Mucosa of rectum (tissue), 2 donors: ENCODE results near the gene AP5Z1.

ENCODE experiments used
- H3K27ac ChIP-seq, 2 donors: one replicate each; pipeline ENCODE4 v1.7.0; 2013; ENCODE audit warnings: inconsistent platforms in 2 of 2, low read depth in 2 of 2, low read length in 2 of 2
- H3K27me3 ChIP-seq, 2 donors: one replicate each; pipeline ENCODE4 v1.7.0; 2013; ENCODE audit warnings: low read length in 2 of 2; ENCODE audit not compliant: control insufficient read depth in 2 of 2, insufficient read depth in 2 of 2
- H3K36me3 ChIP-seq, 2 donors: one replicate each; pipeline ENCODE4 v1.7.0; 2013; ENCODE audit warnings: low read length in 2 of 2; ENCODE audit not compliant: control insufficient read depth in 2 of 2, insufficient read depth in 2 of 2
- H3K4me1 ChIP-seq, 2 donors: one replicate each; pipeline ENCODE4 v1.7.0; 2013; ENCODE audit warnings: low read length in 2 of 2, mild to moderate bottlenecking in 1 of 2; ENCODE audit not compliant: control insufficient read depth in 2 of 2, insufficient read depth in 2 of 2
- H3K4me3 ChIP-seq, 2 donors: one replicate each; pipeline ENCODE4 v1.7.0; 2013; ENCODE audit warnings: low read length in 2 of 2
- H3K9ac ChIP-seq, 2 donors: one replicate each; pipeline ENCODE4 v1.7.0; 2013; ENCODE audit warnings: low read length in 2 of 2, low read depth in 1 of 2, mild to moderate bottlenecking in 1 of 2
- H3K9me3 ChIP-seq, 2 donors: one replicate each; pipeline ENCODE4 v1.7.0; 2013; ENCODE audit warnings: low read length in 2 of 2; ENCODE audit not compliant: control insufficient read depth in 2 of 2
- donor health status: healthy.
- donor health status: Normal muscosa, but diverticular disease.

Gene AP5Z1

DNA sequence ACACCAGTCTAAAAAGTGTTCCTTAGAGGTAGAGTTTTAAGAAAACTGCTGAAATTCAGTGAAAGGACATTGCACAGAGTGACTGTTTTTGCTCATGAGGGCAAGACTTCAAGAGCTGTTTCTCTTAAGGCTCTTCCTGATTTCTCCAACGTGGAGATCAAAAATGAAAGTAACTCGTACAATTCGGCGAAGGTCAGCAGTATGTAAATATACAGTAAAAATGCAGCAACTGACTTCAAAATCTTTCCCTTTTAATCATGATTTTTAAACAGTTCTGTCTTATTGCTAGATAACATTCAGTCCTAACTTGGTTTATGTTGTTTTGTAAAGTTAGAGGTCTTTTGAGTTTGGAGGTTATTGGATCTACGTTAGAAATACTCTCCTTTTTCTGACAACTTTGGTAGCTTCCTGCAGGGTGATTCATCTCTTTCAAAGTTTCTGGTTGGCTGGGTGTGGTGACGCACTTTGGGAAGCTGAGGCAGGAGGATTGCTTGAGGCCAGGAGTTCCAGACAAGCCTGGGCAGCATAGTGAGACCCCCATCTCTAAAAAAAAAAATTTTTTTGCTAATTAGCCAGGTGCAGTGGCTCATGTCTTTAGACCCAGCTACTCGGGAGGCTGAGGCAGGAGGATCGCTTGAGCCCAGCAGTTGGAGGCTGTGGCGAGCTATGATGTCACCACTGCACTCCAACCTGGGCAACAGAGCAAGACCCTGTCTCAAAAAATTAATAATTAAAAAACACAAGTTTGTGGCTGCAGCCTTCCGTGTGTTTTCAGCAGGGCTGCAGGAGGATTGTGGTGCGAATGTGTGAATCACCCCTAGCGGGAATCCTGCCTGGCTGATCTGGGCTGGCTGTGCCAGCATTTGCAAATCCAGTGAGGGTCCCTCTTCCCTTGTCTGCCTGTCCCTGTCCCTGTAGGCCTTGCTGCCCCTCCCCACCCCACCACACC, 29.2 kb upstream of the AP5Z1 start:
- peak overlapping the region; percentile 61 to 65 for H3K4me3 ChIP-seq
- peak overlapping the region; percentile 96 to 98 for H3K27ac ChIP-seq
- peak overlapping the region; percentile 17 to 76 for H3K9ac ChIP-seq
- H3K36me3 ChIP-seq, result peaks cover 0 to 12% of the 10 kb centered on the region in 2 donors
- no peaks in the 10 kb centered on the region for H3K27me3 ChIP-seq
- H3K9me3 ChIP-seq, result no peaks in the 10 kb centered on the region
- peaks cover 41 to 52% of the 10 kb centered on the region in 2 donors for H3K4me1 ChIP-seq

DNA sequence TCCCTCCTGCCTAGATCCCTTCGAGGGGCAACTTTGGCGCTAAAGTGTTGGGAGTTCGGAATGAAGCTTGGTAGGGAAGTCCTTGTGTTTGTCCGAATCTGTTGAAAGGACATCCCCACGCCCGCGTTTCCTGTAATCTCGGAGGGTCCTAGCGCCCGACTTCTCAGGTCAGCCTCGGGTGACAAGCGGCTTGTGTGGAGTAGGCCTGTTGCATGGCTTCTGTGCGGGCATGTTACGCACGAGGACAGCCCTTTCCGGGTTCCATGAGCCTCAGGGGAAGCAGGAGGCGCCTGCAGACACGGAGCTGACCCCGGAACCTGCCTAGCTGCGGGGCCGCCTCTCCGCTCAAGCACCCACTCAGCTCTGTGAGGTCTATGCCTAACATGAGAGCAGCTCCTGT, 28.4 kb upstream of the AP5Z1 start:
- no peak overlapping the region for H3K4me3 ChIP-seq
- H3K27me3 ChIP-seq, result no peaks in the 10 kb centered on the region
- no peaks in the 10 kb centered on the region for H3K9me3 ChIP-seq
- peaks cover 39 to 47% of the 10 kb centered on the region in 2 donors for H3K4me1 ChIP-seq
- peaks cover 0 to 12% of the 10 kb centered on the region in 2 donors for H3K36me3 ChIP-seq
- peak overlapping the region; percentile 96 to 98 for H3K27ac ChIP-seq
- peak overlapping the region; percentile 5 to 76 for H3K9ac ChIP-seq

DNA sequence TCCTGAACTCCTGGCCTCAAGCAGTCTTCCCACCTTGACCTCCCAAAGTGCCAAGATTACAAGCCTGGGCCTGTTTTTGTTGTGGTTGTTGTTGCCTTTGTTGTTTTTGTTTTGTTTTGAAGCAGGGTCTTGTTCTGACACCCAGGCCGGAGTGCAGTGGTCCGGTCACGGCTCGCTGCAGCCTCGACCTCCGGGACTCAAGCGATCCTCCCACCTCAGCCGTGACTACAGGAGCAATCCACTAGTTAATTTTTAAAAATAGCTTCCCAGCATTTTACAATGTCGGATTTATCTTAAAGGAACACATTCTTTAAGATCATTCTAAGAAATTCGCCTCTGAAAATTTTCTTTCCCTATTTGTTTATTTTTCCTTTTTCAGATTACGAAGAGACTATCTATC, 27.7 kb upstream of the AP5Z1 start:
- Histone ChIP-seq H3K4me1 (peaks cover 32 to 43% of the 10 kb centered on the region in 2 donors), H3K27me3 (no peaks in the 10 kb centered on the region), H3K36me3 (peaks cover 0 to 9% of the 10 kb centered on the region in 2 donors), H3K27ac (peak overlapping the region in 1 of 2 donors; percentile 61), H3K4me3 (no peak overlapping the region), H3K9ac (peak overlapping the region in 1 of 2 donors; percentile 26), H3K9me3 (no peaks in the 10 kb centered on the region)

DNA sequence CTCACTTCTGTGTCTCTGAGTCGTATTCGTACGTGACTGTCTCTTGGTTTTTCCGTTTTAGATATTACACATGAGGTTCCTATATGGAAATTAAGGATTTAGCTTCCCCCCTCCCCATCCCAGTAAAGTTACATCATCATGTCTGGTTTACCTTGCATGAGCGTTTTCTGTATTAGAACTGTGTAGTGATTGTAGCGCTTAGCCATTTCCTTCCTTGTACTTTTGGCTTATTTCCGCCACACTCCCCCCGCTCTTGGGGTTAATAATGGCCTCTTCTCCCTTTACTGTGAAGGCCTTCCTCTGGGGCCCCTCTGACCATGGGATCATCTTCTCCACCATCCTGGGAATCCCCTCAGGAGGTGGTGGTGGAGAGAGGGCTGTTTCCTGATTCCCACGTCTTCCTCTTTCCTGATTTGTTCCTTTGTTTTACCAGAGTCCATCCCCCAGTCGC, 27.2 kb upstream of the AP5Z1 start:
- Histone ChIP-seq H3K4me3 (no peak overlapping the region), H3K9ac (no peak overlapping the region), H3K27me3 (no peaks in the 10 kb centered on the region), H3K36me3 (peaks cover 0 to 5% of the 10 kb centered on the region in 2 donors), H3K27ac (peak overlapping the region in 1 of 2 donors; percentile 24), H3K9me3 (no peaks in the 10 kb centered on the region), H3K4me1 (peaks cover 28 to 41% of the 10 kb centered on the region in 2 donors)

DNA sequence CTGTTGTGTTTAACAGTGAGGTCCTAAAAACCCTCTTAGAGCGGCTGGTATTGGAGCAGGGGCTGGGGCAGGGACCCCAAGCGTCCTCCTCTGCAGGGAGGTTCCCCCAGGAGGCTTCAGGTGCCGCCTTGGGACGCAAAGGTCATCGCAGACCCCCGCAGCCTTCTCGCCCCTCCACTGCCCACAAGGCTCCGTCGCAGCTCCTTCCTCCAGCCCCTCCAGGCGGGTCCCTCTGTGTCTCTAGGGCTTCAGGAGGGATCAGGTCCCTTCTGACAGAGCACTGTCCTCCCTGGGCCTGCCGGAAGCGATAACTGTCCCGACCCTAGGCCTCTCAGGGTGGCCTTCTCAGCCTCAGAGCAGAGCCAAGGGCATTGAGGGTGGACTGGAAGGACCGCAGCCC, 26.1 kb upstream of the AP5Z1 start:
- H3K27me3 ChIP-seq, result no peaks in the 10 kb centered on the region
- H3K4me1 ChIP-seq, result peaks cover 20 to 33% of the 10 kb centered on the region in 2 donors
- peaks cover 2 to 6% of the 10 kb centered on the region in 2 donors for H3K36me3 ChIP-seq
- no peak overlapping the region for H3K27ac ChIP-seq
- H3K9ac ChIP-seq, result no peak overlapping the region
- no peak overlapping the region for H3K4me3 ChIP-seq
- no peaks in the 10 kb centered on the region for H3K9me3 ChIP-seq

DNA sequence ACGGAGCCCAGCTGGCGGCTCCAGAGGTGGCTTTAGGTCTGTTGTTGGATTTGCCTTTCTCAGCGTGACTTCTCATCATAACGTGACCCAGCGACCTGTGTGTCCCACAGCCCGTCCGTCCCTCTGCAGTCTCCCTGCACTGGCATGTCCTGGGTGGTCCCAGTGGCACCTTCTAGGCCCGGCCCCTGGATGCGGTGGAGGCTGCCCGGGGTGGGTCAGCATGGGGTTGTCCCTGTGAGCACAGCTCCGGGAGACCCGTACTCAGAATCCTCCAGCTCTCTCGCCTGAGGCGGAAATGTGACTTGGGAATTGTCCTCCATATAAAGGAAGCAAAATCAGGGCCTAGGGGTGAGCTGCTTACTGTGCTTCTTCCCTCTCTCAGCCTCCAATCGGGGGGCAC, 25.6 kb upstream of the AP5Z1 start:
- Histone ChIP-seq H3K4me3 (no peak overlapping the region), H3K9ac (no peak overlapping the region), H3K27me3 (no peaks in the 10 kb centered on the region), H3K27ac (no peak overlapping the region), H3K9me3 (no peaks in the 10 kb centered on the region), H3K4me1 (peaks cover 16 to 29% of the 10 kb centered on the region in 2 donors), H3K36me3 (peaks cover 5 to 10% of the 10 kb centered on the region in 2 donors)

DNA sequence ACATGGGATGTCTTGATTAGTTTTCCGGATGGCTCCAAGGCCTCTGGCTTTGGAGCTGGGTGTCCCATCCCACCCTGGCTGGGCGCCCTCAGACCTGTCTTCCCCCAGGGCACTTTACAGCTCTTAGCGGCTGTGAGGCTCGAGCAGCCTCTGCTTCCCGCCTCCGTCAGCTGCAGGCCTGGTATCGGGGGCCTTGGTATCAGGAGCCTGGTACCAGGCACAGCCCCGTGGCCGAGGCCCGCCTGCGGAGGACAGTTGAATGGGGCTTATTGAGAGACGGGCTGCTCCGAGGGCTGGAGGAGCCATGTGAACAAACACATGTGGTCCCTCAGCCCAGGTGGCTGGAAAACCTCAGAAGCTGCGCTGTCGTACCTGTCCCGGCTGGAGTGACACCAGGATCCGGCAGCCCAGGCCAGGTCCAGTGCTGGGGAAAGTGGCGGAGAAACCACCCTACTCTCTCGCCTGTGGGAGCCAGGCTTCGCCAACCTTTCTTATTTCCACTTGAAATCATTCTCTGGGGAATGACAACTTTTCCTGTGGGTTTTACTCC, 23.9 kb upstream of the AP5Z1 start:
- Histone ChIP-seq H3K36me3 (peaks cover 11 to 23% of the 10 kb centered on the region in 2 donors), H3K9ac (no peak overlapping the region), H3K27ac (no peak overlapping the region), H3K27me3 (no peaks in the 10 kb centered on the region), H3K4me3 (no peak overlapping the region), H3K4me1 (peaks cover 11 to 19% of the 10 kb centered on the region in 2 donors), H3K9me3 (no peaks in the 10 kb centered on the region)

DNA sequence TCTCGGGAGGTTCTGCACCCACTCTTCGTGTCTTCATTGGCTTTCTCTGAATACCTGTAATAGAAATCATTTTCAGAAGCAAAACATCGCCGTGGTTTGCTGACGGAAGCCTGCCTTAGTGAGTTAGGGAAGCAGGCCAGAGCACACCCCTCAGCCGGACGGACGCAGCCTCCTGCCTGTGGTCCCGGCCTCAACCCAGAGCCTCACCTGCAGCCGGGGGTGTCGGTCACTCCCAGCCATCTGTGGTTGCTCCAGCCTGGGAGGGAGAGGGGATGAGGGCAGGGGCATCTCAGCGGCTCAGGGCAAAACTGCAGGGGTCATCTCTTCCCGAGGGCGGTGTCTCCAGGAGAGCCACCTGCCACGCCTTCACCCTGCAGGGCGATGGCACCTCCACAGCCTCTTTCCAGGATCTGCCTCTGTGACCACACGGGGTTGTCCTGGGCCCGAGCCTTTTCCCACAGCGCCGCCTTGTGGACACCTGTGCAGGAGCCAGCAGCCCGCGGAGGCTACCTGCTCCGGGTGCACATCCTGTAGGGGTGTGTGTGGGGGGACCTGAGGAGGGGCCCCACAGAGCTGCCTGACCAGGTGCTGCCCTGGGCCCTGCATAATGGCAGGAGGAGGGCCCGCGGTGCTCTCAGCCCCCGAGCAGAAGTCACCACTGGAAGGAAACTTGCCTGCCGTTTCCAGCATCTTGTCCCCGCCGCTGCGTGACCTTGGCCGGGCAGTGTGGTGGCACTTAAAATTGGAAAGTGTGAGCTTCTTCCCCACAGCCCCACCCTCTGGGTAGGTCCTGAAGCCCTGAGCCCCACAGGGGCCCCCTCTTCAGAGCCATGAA, 21.6 kb upstream of the AP5Z1 start:
- Histone ChIP-seq H3K4me3 (no peak overlapping the region), H3K9me3 (no peaks in the 10 kb centered on the region), H3K27me3 (no peaks in the 10 kb centered on the region), H3K4me1 (peaks cover 2 to 3% of the 10 kb centered on the region in 2 donors), H3K9ac (peak overlapping the region; percentile 6 to 48), H3K36me3 (peaks cover 28 to 32% of the 10 kb centered on the region in 2 donors), H3K27ac (no peak overlapping the region)

DNA sequence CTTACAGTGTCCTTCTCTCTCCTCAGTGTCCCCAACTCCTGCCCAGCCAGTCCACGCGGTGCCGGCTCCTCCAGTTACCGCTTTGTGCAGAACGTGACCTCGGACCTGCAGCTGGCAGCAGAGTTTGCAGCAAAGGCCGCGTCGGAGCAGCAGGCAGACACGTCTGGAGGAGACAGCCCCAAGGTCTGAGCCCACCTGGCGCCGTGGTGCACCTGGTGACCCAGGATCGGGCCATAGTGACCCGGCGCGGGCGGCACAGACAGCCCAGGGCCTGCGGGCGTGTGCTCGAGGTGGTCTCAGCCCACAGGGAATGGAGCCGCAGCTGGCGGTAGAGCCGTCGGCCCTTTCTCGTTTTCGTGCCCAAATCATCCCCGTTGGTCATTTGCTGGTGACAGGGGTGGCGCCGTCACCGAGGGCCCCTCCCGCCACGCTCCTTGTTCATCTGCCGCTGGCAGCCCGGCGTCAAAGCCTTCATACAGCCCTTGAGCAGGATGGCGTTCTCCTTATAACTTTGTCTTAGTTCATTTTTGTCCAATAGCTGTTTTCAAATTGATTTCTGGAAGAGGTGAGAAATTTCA, 20.9 kb upstream of the AP5Z1 start:
- H3K9ac ChIP-seq, result no peak overlapping the region
- peaks cover 2 to 3% of the 10 kb centered on the region in 2 donors for H3K4me1 ChIP-seq
- no peaks in the 10 kb centered on the region for H3K27me3 ChIP-seq
- H3K36me3 ChIP-seq, result peaks cover 33% of the 10 kb centered on the region in 2 donors
- H3K27ac ChIP-seq, result no peak overlapping the region
- H3K4me3 ChIP-seq, result no peak overlapping the region
- H3K9me3 ChIP-seq, result no peaks in the 10 kb centered on the region
